GM12873 (cell line): ENCODE data around the gene ETS2.

ENCODE experiments used
- CTCF ChIP-seq: IDR thresholded peaks from 2 replicates; pipeline ENCODE4 v1.5.1; 2012; ENCODE audit warnings: low read depth, mild to moderate bottlenecking, moderate library complexity, low read length, control low read depth; ENCODE audit not compliant: insufficient read depth; ENCODE audit errors: missing control alignments

ETS2 gene

GRCh38 chr21:38847556-38847955, 41.8 kb downstream of the ETS2 start:
- TF ChIP-seq CTCF: no peak

GRCh38 chr21:38848187-38848609, 42.5 kb downstream of the ETS2 start:
- no peak for TF ChIP-seq CTCF

- no peak for TF ChIP-seq CTCF
Observed at GRCh38 chr21:38849776-38850175, 44.0 kb downstream of the ETS2 start.

GRCh38 chr21:38850277-38850951, 44.7 kb downstream of the ETS2 start:
- TF ChIP-seq CTCF: no peak

GRCh38 chr21:38851101-38851500, 45.4 kb downstream of the ETS2 start:
- no peak for TF ChIP-seq CTCF

GRCh38 chr21:38852278-38852677, 46.5 kb downstream of the ETS2 start:
- no peak for TF ChIP-seq CTCF

GRCh38 chr21:38852708-38853107, 47.0 kb downstream of the ETS2 start:
- TF ChIP-seq CTCF: no peak

GRCh38 chr21:38853421-38853919, 47.7 kb downstream of the ETS2 start:
- TF ChIP-seq CTCF: no peak
